ENCODE results near the gene SLC25A21.

DNA sequence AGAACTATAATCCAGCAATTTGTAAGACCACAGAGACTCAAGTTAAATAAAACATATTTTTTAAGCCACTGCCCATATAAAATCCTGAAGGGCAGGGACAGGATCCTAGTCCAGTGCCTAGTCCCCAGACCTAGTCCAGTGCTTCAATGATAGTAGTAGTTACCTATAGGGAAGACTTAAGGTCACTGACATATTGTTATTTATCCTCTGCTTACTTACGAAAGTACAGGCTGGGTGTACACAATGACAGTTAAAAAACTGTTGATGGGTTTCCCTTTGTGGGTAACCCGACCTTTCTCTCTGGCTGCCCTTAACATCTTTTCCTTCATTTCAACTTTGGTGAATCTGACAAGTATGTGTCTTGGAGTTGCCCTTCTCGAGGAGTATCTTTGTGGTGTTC, 192.5 kb downstream of the SLC25A21 start:
- TF ChIP-seq POLR2A (IDR thresholded peaks at IDR 0.05; ENCODE audit: low read depth, low read length), result no peak
- TF ChIP-seq POLR2AphosphoS5 (IDR thresholded peaks at IDR 0.05; ENCODE audit: low read depth, low read length), result no peak
- no peak for TF ChIP-seq TAF1 (IDR thresholded peaks at IDR 0.05; ENCODE audit: borderline replicate concordance, low read depth, low read length)
